ENCODE measurements around the gene DUSP16. TPM values are rescaled to one million over a fixed set of nuclear protein-coding genes. Genes with fewer than 3 reads are reported as not detected.
"Not testable (repeated sequence)": the region's sequence is repeated elsewhere in the genome, so short reads cannot be mapped to it uniquely, and the experiment has no call there.

The DUSP16 gene
- total RNA-seq, 1 donor from 2014 or later = 26.1 TPM

DNA sequence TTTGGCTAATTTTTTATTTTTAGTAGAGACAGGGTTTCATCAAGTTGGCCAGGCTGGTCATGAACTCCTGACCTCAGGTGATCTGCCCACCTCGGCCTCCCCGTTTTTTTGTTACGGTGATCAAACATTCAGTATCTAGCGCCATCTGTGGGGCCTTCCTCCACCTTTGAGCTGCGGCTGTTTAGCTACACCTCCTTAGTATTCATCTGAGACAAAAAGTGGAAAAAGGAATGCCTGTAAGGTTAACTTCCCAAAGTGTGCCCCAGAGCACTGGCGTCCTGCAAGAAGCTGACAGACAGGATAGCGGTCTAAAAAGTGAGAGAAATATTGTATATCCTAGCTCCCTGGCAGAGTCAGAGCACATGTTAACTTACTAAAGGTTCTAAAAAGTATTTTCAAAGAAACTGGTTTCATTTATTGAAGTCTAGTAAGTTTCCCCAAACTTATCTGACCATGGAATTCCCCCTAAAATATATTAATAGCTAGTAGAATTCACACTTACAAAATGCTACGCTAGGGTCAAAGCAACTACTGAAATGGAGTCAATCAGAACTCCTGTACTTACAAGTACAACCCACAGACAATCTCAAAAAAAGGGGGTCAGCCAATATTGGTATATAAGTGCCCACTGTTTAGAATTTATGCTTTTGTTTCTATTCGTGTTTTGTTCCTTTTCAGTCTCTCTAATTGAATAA is 59.1 kb downstream of the DUSP16 start:
- Histone ChIP-seq H3K4me1 (peaks cover 24% of the 10 kb centered on the region), H2AFZ (replicated peaks) (no peak overlapping the region), H3K4me3 (no peak overlapping the region), H3K4me2 (no peak overlapping the region), H3K27me3 (no peaks in the 10 kb centered on the region), H3K79me2 (ENCODE audit: low read depth) (peaks cover 43% of the 10 kb centered on the region), H3K9ac (no peak overlapping the region), H4K20me1 (ENCODE audit: low read depth) (peaks cover 18% of the 10 kb centered on the region), H3K36me3 (no peaks in the 10 kb centered on the region), H3F3A (ENCODE audit: low read depth) (peaks cover 3% of the 10 kb centered on the region), H3K27ac (no peak overlapping the region), H3K9me3 (ENCODE audit: low read depth) (no peaks in the 10 kb centered on the region)
- no peak overlapping the region for H3K27ac Mint-ChIP-seq
- H3K4me1 Mint-ChIP-seq = peaks cover 28% of the 10 kb centered on the region
- DNase-seq (ENCODE audit: low spot score) = peak; percentile 8
- peaks cover 12% of the 10 kb centered on the region for H3K36me3 Mint-ChIP-seq
- TF ChIP-seq EZH2 (IDR thresholded peaks at IDR 0.05) (no peak), EZH2phosphoT487 (IDR thresholded peaks at IDR 0.05) (no peak), CTCF (IDR thresholded peaks at IDR 0.05) (no peak)
- H3K9me3 Mint-ChIP-seq = no peaks in the 10 kb centered on the region
- no peaks in the 10 kb centered on the region for H3K27me3 Mint-ChIP-seq (ENCODE audit: insufficient read depth, low read depth)
- no peak overlapping the region for H3K4me3 Mint-ChIP-seq

DNA sequence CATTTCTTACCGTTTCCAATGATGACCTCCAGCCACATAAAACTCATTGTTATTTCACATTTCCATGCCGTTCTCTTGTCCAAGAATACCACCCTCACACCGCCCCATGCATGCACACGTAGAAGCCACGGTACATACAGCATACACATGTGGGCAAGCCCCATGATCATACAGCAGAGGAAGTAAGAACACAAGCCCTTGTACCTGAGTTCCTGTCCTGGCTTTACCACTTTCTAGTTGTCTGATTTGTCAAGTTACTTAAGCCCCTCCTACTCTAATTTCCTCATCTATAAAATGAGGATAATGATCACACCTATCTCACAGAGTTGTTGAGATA is 59.9 kb downstream of the DUSP16 start:
- Histone ChIP-seq H3K4me3 (no peak overlapping the region), H3K79me2 (ENCODE audit: low read depth) (peaks cover 38% of the 10 kb centered on the region), H3K27me3 (no peaks in the 10 kb centered on the region), H3K9ac (no peak overlapping the region), H3K4me1 (peaks cover 24% of the 10 kb centered on the region), H4K20me1 (ENCODE audit: low read depth) (peaks cover 18% of the 10 kb centered on the region), H3K36me3 (no peaks in the 10 kb centered on the region), H3K9me3 (ENCODE audit: low read depth) (no peaks in the 10 kb centered on the region), H3K27ac (no peak overlapping the region), H2AFZ (replicated peaks) (no peak overlapping the region), H3F3A (ENCODE audit: low read depth) (peaks cover 3% of the 10 kb centered on the region), H3K4me2 (no peak overlapping the region)
- DNase-seq (ENCODE audit: low spot score) = no peak
- H3K4me1 Mint-ChIP-seq = peaks cover 24% of the 10 kb centered on the region
- H3K9me3 Mint-ChIP-seq = no peaks in the 10 kb centered on the region
- H3K27ac Mint-ChIP-seq = no peak overlapping the region
- TF ChIP-seq EZH2phosphoT487 (IDR thresholded peaks at IDR 0.05) = no peak
- no peak for TF ChIP-seq CTCF (IDR thresholded peaks at IDR 0.05)
- no peak for TF ChIP-seq EZH2 (IDR thresholded peaks at IDR 0.05)
- H3K27me3 Mint-ChIP-seq (ENCODE audit: insufficient read depth, low read depth) = no peaks in the 10 kb centered on the region
- H3K36me3 Mint-ChIP-seq = peaks cover 10% of the 10 kb centered on the region
- no peak overlapping the region for H3K4me3 Mint-ChIP-seq

DNA sequence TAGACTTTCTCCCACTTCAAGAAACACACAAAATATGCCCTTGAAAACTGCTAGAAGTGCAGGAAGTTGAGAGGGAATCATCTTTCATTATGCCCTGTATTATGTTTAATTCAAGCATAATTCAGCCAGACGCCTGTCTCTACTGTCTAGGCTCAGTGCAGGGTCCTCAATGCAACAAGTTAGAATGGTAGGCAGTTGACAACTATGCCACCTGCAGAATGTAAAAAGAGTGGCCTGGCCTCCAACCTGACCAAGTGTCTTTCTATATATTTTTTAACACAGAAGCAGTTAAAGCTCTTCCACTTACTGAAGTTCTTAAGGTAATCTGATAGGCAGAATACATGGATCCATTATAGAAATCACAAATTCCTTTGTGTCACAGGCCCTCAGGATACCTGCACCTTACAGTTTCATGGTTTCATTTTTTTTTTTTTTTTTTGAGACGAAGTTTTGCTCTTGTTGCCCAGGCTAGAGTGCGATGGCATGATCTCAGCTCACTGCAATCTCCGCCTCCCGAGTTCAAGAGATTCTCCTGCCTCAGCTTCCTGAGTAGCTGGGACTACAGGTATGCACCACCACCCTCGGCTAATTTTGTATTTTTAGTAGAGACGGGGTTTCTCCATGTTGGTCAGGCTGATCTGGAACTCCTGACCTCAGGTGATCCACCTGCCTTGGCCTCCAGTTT is 60.4 kb downstream of the DUSP16 start:
- H2AFZ ChIP-seq (replicated peaks); H3K36me3 Mint-ChIP-seq; DNase-seq (ENCODE audit: low spot score); H3K9ac ChIP-seq; H3K27me3 Mint-ChIP-seq (ENCODE audit: insufficient read depth, low read depth); H3K27me3 ChIP-seq; H3K9me3 Mint-ChIP-seq; H3F3A ChIP-seq (ENCODE audit: low read depth); H3K36me3 ChIP-seq; H3K4me3 Mint-ChIP-seq; H3K27ac ChIP-seq; H3K27ac Mint-ChIP-seq; H3K4me2 ChIP-seq; H3K4me3 ChIP-seq; H3K9me3 ChIP-seq (ENCODE audit: low read depth): not testable (repeated sequence)
- peaks cover 23% of the 10 kb centered on the region for H3K4me1 Mint-ChIP-seq
- H4K20me1 ChIP-seq (ENCODE audit: low read depth) = peaks cover 18% of the 10 kb centered on the region
- H3K79me2 ChIP-seq (ENCODE audit: low read depth) = peaks cover 32% of the 10 kb centered on the region
- peaks cover 21% of the 10 kb centered on the region for H3K4me1 ChIP-seq

GRCh38 chr12:12501121-12501520 is 61.5 kb downstream of the DUSP16 start:
- H3F3A ChIP-seq (ENCODE audit: low read depth) = peaks cover 3% of the 10 kb centered on the region
- no peak overlapping the region for H3K9ac ChIP-seq
- H2AFZ ChIP-seq (replicated peaks) = no peak overlapping the region
- no peak overlapping the region for H3K27ac Mint-ChIP-seq
- H3K27ac ChIP-seq = peak overlapping the region; percentile 21
- peaks cover 32% of the 10 kb centered on the region for H3K79me2 ChIP-seq (ENCODE audit: low read depth)
- no peaks in the 10 kb centered on the region for H3K9me3 Mint-ChIP-seq
- H3K9me3 ChIP-seq (ENCODE audit: low read depth) = no peaks in the 10 kb centered on the region
- no peak overlapping the region for H3K4me3 ChIP-seq
- no peak overlapping the region for H3K4me2 ChIP-seq
- peaks cover 12% of the 10 kb centered on the region for H4K20me1 ChIP-seq (ENCODE audit: low read depth)
- peaks cover 21% of the 10 kb centered on the region for H3K4me1 ChIP-seq
- H3K36me3 Mint-ChIP-seq = peaks cover 10% of the 10 kb centered on the region
- no peak for TF ChIP-seq CTCF (IDR thresholded peaks at IDR 0.05)
- no peak for TF ChIP-seq EZH2phosphoT487 (IDR thresholded peaks at IDR 0.05)
- no peak for TF ChIP-seq EZH2 (IDR thresholded peaks at IDR 0.05)
- H3K36me3 ChIP-seq = no peaks in the 10 kb centered on the region
- H3K4me1 Mint-ChIP-seq = peaks cover 12% of the 10 kb centered on the region
- H3K4me3 Mint-ChIP-seq = no peak overlapping the region
- no peaks in the 10 kb centered on the region for H3K27me3 ChIP-seq
- H3K27me3 Mint-ChIP-seq (ENCODE audit: insufficient read depth, low read depth) = no peaks in the 10 kb centered on the region
- no peak for DNase-seq (ENCODE audit: low spot score)

All from neural progenitor cell (in vitro differentiated cells).